Measurements from ENCODE around the gene VPS18.
"Not testable (repeated sequence)": the region's sequence is repeated elsewhere in the genome, so short reads cannot be mapped to it uniquely, and the experiment has no call there.

The VPS18 gene

GRCh38 chr15:40893733-40894680, at the start of gene VPS18:
VPS18 (plus strand) TSS chr15:40894450; CDS start chr15:40894769, 319 bp downstream.
- DNase-seq (ENCODE audit: low read depth, low spot score) = no peak

GRCh38 chr15:40844696-40845030, 49.6 kb upstream of the VPS18 start:
- DNase-seq (ENCODE audit: low read depth, low spot score) = no peak

- no peak for DNase-seq (ENCODE audit: low read depth, low spot score)
These were observed 49.2 kb upstream of the VPS18 start for GRCh38 chr15:40845036-40845435.

GRCh38 chr15:40845511-40846284, 48.6 kb upstream of the VPS18 start:
- DNase-seq (ENCODE audit: low read depth, low spot score) = no peak

- DNase-seq (ENCODE audit: low read depth, low spot score) = no peak
These were observed 47.4 kb upstream of the VPS18 start for GRCh38 chr15:40846841-40847222.

- no peak for DNase-seq (ENCODE audit: low read depth, low spot score)
These were observed 46.9 kb upstream of the VPS18 start for GRCh38 chr15:40847223-40847961.

GRCh38 chr15:40850576-40851112, 43.6 kb upstream of the VPS18 start:
- no peak for DNase-seq (ENCODE audit: low read depth, low spot score)

- no peak for DNase-seq (ENCODE audit: low read depth, low spot score)
These were observed 41.7 kb upstream of the VPS18 start for GRCh38 chr15:40852529-40852928.

GRCh38 chr15:40853241-40853890, 40.9 kb upstream of the VPS18 start:
- no peak for DNase-seq (ENCODE audit: low read depth, low spot score)

- DNase-seq (ENCODE audit: low read depth, low spot score) = no peak
These were observed 40.1 kb upstream of the VPS18 start for GRCh38 chr15:40854161-40854560.

GRCh38 chr15:40855706-40856234, 38.5 kb upstream of the VPS18 start:
- no peak for DNase-seq (ENCODE audit: low read depth, low spot score)

GRCh38 chr15:40856746-40857145, 37.5 kb upstream of the VPS18 start:
- DNase-seq (ENCODE audit: low read depth, low spot score) = no peak

- no peak for DNase-seq (ENCODE audit: low read depth, low spot score)
These were observed 36.5 kb upstream of the VPS18 start for GRCh38 chr15:40857601-40858341.

GRCh38 chr15:40858706-40859105, 35.5 kb upstream of the VPS18 start:
- DNase-seq (ENCODE audit: low read depth, low spot score) = no peak

- no peak for DNase-seq (ENCODE audit: low read depth, low spot score)
These were observed 34.9 kb upstream of the VPS18 start for GRCh38 chr15:40859206-40859851.

- not testable (repeated sequence) for DNase-seq (ENCODE audit: low read depth, low spot score)
These were observed 33.1 kb upstream of the VPS18 start for GRCh38 chr15:40861147-40861546.

- DNase-seq (ENCODE audit: low read depth, low spot score) = no peak
These were observed 30.5 kb upstream of the VPS18 start for GRCh38 chr15:40863660-40864270.

- DNase-seq (ENCODE audit: low read depth, low spot score) = no peak
These were observed 27.1 kb upstream of the VPS18 start for GRCh38 chr15:40867199-40867598.

- no peak for DNase-seq (ENCODE audit: low read depth, low spot score)
These were observed 24.6 kb upstream of the VPS18 start for GRCh38 chr15:40869686-40870085.

Data from iPS DF 19.7 (cell line).